ENCODE results near the gene FCGR3B. TPM values are rescaled to one million over a fixed set of nuclear protein-coding genes. Genes with fewer than 3 reads are reported as not detected.
"Not testable (repeated sequence)": the region's sequence is repeated elsewhere in the genome, so short reads cannot be mapped to it uniquely, and the experiment has no call there.

FCGR3B gene
- total RNA-seq, 1 donor = not detected

GRCh38 chr1:161606541-161607336, 24.2 kb downstream of the FCGR3B start:
- H3K4me1 ChIP-seq (ENCODE audit: insufficient read depth, low read length); H2AFZ ChIP-seq (ENCODE audit: low read length); H3K79me2 ChIP-seq (ENCODE audit: insufficient read depth, low read length); H3K36me3 ChIP-seq (ENCODE audit: insufficient read depth, low read length); H3K4me2 ChIP-seq (ENCODE audit: insufficient read depth, low read length); H3K27ac ChIP-seq (ENCODE audit: low read depth, low read length); H3K9me3 ChIP-seq (ENCODE audit: low read depth, low read length); H3K27me3 ChIP-seq (ENCODE audit: insufficient read depth, low read length); H4K20me1 ChIP-seq (ENCODE audit: insufficient read depth, low read length); H3K4me3 ChIP-seq (ENCODE audit: insufficient read depth, low read length); DNase-seq (ENCODE audit: insufficient read length, low spot score, missing footprints): not testable (repeated sequence)

DNA sequence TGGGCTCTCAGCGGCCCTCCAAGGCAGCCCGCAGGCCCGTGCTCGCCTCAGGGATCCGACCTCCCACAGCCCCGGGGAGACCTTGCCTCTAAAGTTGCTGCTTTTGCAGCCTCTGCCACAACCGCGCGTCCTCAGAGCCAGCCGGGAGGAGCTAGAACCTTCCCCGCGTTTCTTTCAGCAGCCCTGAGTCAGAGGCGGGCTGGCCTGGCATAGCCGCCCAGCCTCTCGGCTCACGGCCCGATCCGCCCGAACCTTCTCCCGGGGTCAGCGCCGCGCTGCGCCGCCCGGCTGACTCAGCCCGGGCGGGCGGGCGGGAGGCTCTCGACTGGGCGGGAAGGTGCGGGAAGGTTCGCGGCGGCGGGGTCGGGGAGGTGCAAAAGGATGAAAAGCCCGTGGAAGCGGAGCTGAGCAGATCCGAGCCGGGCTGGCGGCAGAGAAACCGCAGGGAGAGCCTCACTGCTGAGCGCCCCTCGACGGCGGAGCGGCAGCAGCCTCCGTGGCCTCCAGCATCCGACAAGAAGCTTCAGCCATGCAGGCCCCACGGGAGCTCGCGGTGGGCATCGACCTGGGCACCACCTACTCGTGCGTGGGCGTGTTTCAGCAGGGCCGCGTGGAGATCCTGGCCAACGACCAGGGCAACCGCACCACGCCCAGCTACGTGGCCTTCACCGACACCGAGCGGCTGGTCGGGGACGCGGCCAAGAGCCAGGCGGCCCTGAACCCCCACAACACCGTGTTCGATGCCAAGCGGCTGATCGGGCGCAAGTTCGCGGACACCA, 25.0 kb downstream of the FCGR3B start:
- not testable (repeated sequence) for H4K20me1 ChIP-seq (ENCODE audit: insufficient read depth, low read length); H3K36me3 ChIP-seq (ENCODE audit: insufficient read depth, low read length); H3K4me1 ChIP-seq (ENCODE audit: insufficient read depth, low read length); H3K79me2 ChIP-seq (ENCODE audit: insufficient read depth, low read length); H3K9me3 ChIP-seq (ENCODE audit: low read depth, low read length); H3K27me3 ChIP-seq (ENCODE audit: insufficient read depth, low read length); H3K27ac ChIP-seq (ENCODE audit: low read depth, low read length); H2AFZ ChIP-seq (ENCODE audit: low read length)
- peak; percentile 97 for DNase-seq (ENCODE audit: insufficient read length, low spot score, missing footprints)
- H3K4me2 ChIP-seq (ENCODE audit: insufficient read depth, low read length) = peak overlapping the region; percentile 48
- H3K4me3 ChIP-seq (ENCODE audit: insufficient read depth, low read length) = peak overlapping the region; percentile 25

DNA sequence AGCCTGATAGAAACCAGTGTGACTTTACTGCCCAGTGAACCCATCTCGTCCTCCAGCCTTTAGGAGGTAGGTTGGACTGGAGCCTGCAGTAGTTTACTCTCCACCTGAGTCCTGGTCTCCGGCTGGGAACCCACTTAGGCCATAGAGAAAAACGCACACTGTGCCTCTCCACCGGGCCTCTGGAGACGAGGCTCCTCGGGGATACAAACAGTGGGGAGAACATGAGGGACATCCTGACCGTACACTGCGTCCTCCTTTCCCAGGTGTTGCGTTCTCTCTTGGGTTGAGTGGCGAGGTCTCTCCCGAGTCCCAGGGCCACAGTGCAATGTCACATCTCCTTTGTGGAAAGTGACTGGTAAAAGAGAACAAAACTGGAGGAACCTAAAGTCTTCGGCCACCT, 26.0 kb downstream of the FCGR3B start:
- H3K4me3 ChIP-seq (ENCODE audit: insufficient read depth, low read length); H3K27ac ChIP-seq (ENCODE audit: low read depth, low read length); H4K20me1 ChIP-seq (ENCODE audit: insufficient read depth, low read length); DNase-seq (ENCODE audit: insufficient read length, low spot score, missing footprints); H3K27me3 ChIP-seq (ENCODE audit: insufficient read depth, low read length); H3K9me3 ChIP-seq (ENCODE audit: low read depth, low read length); H2AFZ ChIP-seq (ENCODE audit: low read length); H3K79me2 ChIP-seq (ENCODE audit: insufficient read depth, low read length); H3K4me2 ChIP-seq (ENCODE audit: insufficient read depth, low read length); H3K36me3 ChIP-seq (ENCODE audit: insufficient read depth, low read length); H3K4me1 ChIP-seq (ENCODE audit: insufficient read depth, low read length): not testable (repeated sequence)

DNA sequence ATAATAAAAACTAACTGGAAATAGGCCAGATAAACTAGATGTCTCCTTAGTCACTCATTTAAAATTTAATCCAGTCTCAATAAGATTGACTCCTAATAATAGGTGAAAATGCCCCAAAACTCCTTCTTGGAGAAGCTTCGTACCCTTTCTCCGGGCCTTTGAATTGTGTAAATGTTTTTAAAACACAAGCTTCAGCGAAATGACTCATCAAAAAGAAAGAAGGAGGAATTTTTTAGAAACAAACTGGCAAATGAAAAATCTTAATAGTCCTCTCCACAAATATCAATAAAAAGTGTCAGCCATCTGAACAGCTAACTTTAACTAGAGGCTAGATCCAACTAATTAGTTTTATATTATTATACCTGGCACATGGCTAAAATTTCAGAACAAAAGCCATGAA, 33.9 kb downstream of the FCGR3B start:
- not testable (repeated sequence) for H3K27me3 ChIP-seq (ENCODE audit: insufficient read depth, low read length); DNase-seq (ENCODE audit: insufficient read length, low spot score, missing footprints); H3K4me2 ChIP-seq (ENCODE audit: insufficient read depth, low read length)

GRCh38 chr1:161595583-161595982, 35.4 kb downstream of the FCGR3B start:
- H3K9me3 ChIP-seq (ENCODE audit: low read depth, low read length); H3K4me2 ChIP-seq (ENCODE audit: insufficient read depth, low read length); DNase-seq (ENCODE audit: insufficient read length, low spot score, missing footprints); H3K36me3 ChIP-seq (ENCODE audit: insufficient read depth, low read length); H3K4me3 ChIP-seq (ENCODE audit: insufficient read depth, low read length); H4K20me1 ChIP-seq (ENCODE audit: insufficient read depth, low read length); H3K4me1 ChIP-seq (ENCODE audit: insufficient read depth, low read length); H3K27me3 ChIP-seq (ENCODE audit: insufficient read depth, low read length); H3K79me2 ChIP-seq (ENCODE audit: insufficient read depth, low read length): not testable (repeated sequence)
- H3K27ac ChIP-seq (ENCODE audit: low read depth, low read length) = peak overlapping the region; percentile 23
- H2AFZ ChIP-seq (ENCODE audit: low read length) = peak overlapping the region; percentile 78

More for the DNA sequence above, 33.9 kb downstream of the FCGR3B start:
- not testable (repeated sequence) for H3K79me2 ChIP-seq (ENCODE audit: insufficient read depth, low read length); H4K20me1 ChIP-seq (ENCODE audit: insufficient read depth, low read length); H3K4me1 ChIP-seq (ENCODE audit: insufficient read depth, low read length); H3K4me3 ChIP-seq (ENCODE audit: insufficient read depth, low read length); H3K36me3 ChIP-seq (ENCODE audit: insufficient read depth, low read length); H3K27ac ChIP-seq (ENCODE audit: low read depth, low read length); H3K9me3 ChIP-seq (ENCODE audit: low read depth, low read length); H2AFZ ChIP-seq (ENCODE audit: low read length)

GRCh38 chr1:161595173-161595572, 35.8 kb downstream of the FCGR3B start:
- H3K79me2 ChIP-seq (ENCODE audit: insufficient read depth, low read length); H3K4me2 ChIP-seq (ENCODE audit: insufficient read depth, low read length); H3K36me3 ChIP-seq (ENCODE audit: insufficient read depth, low read length); H3K4me1 ChIP-seq (ENCODE audit: insufficient read depth, low read length); DNase-seq (ENCODE audit: insufficient read length, low spot score, missing footprints); H3K9me3 ChIP-seq (ENCODE audit: low read depth, low read length); H3K27me3 ChIP-seq (ENCODE audit: insufficient read depth, low read length); H4K20me1 ChIP-seq (ENCODE audit: insufficient read depth, low read length); H3K4me3 ChIP-seq (ENCODE audit: insufficient read depth, low read length): not testable (repeated sequence)
- H2AFZ ChIP-seq (ENCODE audit: low read length) = peak overlapping the region; percentile 78
- peak overlapping the region; percentile 23 for H3K27ac ChIP-seq (ENCODE audit: low read depth, low read length)

DNA sequence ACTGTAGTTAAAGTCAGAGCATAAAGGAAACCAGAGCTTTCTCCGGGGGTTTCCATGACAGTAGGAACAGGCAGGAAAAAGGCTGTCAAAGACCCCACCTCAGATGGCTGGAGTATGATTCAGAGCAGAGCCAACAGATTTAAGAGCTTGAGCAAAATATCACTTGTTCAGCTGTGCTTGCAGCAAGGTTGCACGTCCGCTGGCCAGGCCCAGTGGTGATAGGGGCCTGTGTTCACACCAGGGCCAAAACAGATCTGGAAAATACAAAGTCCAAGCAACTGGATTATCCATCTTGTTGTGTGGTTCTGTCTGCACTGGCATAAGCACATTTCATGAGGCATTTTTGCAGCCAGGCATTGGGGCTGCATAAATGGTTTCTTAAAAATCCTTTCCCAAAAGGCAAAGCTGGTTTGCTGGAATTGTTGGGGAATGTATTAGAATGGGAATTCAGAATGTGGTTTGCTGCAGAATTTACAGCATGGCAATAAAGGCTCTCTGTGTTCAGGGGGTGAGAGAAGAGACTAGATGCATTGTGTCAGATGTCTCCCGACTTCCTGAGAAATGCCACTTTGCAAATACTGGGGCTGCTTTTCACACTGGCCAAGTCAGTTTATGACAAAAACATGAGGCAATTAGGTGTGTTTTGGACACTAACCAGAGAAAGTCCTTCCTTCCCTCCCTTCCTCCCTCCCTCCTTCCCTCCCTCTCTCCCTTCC, 36.5 kb downstream of the FCGR3B start:
- H3K36me3 ChIP-seq (ENCODE audit: insufficient read depth, low read length); DNase-seq (ENCODE audit: insufficient read length, low spot score, missing footprints); H3K4me3 ChIP-seq (ENCODE audit: insufficient read depth, low read length); H3K27me3 ChIP-seq (ENCODE audit: insufficient read depth, low read length); H3K9me3 ChIP-seq (ENCODE audit: low read depth, low read length); H3K79me2 ChIP-seq (ENCODE audit: insufficient read depth, low read length); H2AFZ ChIP-seq (ENCODE audit: low read length); H3K4me2 ChIP-seq (ENCODE audit: insufficient read depth, low read length); H4K20me1 ChIP-seq (ENCODE audit: insufficient read depth, low read length); H3K4me1 ChIP-seq (ENCODE audit: insufficient read depth, low read length); H3K27ac ChIP-seq (ENCODE audit: low read depth, low read length): not testable (repeated sequence)

- not testable (repeated sequence) for H3K9me3 ChIP-seq (ENCODE audit: low read depth, low read length); H3K4me3 ChIP-seq (ENCODE audit: insufficient read depth, low read length); H3K79me2 ChIP-seq (ENCODE audit: insufficient read depth, low read length); H2AFZ ChIP-seq (ENCODE audit: low read length); DNase-seq (ENCODE audit: insufficient read length, low spot score, missing footprints); H3K4me1 ChIP-seq (ENCODE audit: insufficient read depth, low read length); H3K4me2 ChIP-seq (ENCODE audit: insufficient read depth, low read length); H3K36me3 ChIP-seq (ENCODE audit: insufficient read depth, low read length); H3K27ac ChIP-seq (ENCODE audit: low read depth, low read length); H3K27me3 ChIP-seq (ENCODE audit: insufficient read depth, low read length); H4K20me1 ChIP-seq (ENCODE audit: insufficient read depth, low read length)
Measured at GRCh38 chr1:161593092-161593755, 37.8 kb downstream of the FCGR3B start.

Data from osteoblast (primary cell).